ENCODE measurements around the gene DNAJC7. TPM values are rescaled to one million over a fixed set of nuclear protein-coding genes. Genes with fewer than 3 reads are reported as not detected.

The DNAJC7 gene
- total and polyA plus RNA-seq, 9 of the 15 experiments (the other 6 are each of a cell fraction or from before 2014, with no cell fraction given), result 85.8 to 262 (median 157) TPM

DNA sequence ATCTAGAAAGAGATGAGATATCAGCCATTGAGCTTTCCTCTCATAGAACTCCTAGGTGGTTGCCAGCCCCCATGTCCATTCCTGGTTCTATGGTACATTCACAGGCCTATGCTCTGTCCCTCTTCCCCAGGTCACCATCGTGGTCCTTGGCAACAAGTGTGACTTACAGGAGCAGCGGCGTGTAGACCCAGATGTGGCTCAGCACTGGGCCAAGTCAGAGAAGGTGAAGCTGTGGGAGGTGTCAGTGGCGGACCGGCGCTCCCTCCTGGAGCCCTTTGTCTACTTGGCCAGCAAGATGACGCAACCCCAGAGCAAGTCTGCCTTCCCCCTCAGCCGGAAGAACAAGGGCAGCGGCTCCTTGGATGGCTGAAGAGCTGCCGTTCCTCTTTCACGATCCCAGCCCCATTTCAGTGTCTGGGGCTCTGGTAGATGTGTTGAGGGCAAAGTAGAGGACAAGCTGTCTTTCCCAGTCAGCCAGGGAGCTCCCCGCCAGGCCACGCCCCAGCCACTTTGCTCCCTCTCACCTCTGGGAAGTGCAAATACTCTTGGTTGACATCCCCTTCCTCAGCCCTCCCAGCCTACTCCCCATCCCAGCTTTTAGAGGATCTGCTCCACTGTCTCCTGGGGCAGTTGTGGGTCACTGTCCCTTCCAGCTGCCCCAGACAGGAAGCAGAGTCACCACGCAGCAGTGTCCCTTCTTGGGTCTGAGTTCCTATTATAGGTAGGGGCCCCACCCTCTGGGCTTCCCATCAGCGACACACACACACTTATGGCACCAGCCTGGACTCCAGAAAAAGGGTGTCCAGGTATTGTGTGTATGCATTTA, 6.5 kb upstream of the DNAJC7 start (continued):
- TF ChIP-seq, protein P1, sequence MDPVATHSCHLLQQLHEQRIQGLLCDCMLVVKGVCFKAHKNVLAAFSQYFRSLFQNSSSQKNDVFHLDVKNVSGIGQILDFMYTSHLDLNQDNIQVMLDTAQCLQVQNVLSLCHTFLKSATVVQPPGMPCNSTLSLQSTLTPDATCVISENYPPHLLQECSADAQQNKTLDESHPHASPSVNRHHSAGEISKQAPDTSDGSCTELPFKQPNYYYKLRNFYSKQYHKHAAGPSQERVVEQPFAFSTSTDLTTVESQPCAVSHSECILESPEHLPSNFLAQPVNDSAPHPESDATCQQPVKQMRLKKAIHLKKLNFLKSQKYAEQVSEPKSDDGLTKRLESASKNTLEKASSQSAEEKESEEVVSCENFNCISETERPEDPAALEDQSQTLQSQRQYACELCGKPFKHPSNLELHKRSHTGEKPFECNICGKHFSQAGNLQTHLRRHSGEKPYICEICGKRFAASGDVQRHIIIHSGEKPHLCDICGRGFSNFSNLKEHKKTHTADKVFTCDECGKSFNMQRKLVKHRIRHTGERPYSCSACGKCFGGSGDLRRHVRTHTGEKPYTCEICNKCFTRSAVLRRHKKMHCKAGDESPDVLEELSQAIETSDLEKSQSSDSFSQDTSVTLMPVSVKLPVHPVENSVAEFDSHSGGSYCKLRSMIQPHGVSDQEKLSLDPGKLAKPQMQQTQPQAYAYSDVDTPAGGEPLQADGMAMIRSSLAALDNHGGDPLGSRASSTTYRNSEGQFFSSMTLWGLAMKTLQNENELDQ (CRISPR knock-in tag; IDR thresholded peaks at IDR 0.05; ENCODE audit: borderline replicate concordance), result no peak
- TF ChIP-seq ZSCAN32 (CRISPR knock-in tag; IDR thresholded peaks at IDR 0.05) (peak; percentile 93), TAL1 (IDR thresholded peaks at IDR 0.05) (no peak), ZNF57 (CRISPR knock-in tag; IDR thresholded peaks at IDR 0.05) (no peak), PYGO2 (tag; IDR thresholded peaks at IDR 0.05) (no peak), GABPA (tag; conservative IDR thresholded peaks at IDR 0.05; ENCODE audit: low read depth) (peak; percentile 77), LARP7 (IDR thresholded peaks at IDR 0.05) (no peak), ARHGAP35 (IDR thresholded peaks at IDR 0.05; ENCODE audit: partially characterized antibody) (no peak), ARNT (IDR thresholded peaks at IDR 0.05) (no peak), MEF2D (tag; conservative IDR thresholded peaks at IDR 0.05; ENCODE audit: low read depth) (0 out of 2 replicates have a peak, but pooled peaks have one; percentile 56), ZNF586 (CRISPR knock-in tag; conservative IDR thresholded peaks at IDR 0.05) (peak; percentile 76), TFAM (CRISPR knock-in tag; conservative IDR thresholded peaks at IDR 0.05) (no peak), FOS (IDR thresholded peaks at IDR 0.05; ENCODE audit: extremely low read depth, insufficient read length) (no peak), NR3C1 (CRISPR knock-in tag; IDR thresholded peaks at IDR 0.05) (no peak)
- TF ChIP-seq, protein P2, sequence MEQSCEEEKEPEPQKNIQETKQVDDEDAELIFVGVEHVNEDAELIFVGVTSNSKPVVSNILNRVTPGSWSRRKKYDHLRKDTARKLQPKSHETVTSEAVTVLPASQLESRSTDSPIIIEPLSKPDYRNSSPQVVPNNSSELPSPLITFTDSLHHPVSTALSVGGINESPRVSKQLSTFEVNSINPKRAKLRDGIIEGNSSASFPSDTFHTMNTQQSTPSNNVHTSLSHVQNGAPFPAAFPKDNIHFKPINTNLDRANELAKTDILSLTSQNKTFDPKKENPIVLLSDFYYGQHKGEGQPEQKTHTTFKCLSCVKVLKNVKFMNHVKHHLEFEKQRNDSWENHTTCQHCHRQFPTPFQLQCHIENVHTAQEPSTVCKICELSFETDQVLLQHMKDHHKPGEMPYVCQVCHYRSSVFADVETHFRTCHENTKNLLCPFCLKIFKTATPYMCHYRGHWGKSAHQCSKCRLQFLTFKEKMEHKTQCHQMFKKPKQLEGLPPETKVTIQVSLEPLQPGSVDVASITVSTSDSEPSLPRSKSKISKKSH (CRISPR knock-in tag; IDR thresholded peaks at IDR 0.05), result 0 out of 2 replicates have a peak, but pooled peaks have one; percentile 28
- TF ChIP-seq, protein P3, sequence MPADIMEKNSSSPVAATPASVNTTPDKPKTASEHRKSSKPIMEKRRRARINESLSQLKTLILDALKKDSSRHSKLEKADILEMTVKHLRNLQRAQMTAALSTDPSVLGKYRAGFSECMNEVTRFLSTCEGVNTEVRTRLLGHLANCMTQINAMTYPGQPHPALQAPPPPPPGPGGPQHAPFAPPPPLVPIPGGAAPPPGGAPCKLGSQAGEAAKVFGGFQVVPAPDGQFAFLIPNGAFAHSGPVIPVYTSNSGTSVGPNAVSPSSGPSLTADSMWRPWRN (IDR thresholded peaks at IDR 0.05; ENCODE audit: low read depth), result no peak
- TF ChIP-seq, protein P4, sequence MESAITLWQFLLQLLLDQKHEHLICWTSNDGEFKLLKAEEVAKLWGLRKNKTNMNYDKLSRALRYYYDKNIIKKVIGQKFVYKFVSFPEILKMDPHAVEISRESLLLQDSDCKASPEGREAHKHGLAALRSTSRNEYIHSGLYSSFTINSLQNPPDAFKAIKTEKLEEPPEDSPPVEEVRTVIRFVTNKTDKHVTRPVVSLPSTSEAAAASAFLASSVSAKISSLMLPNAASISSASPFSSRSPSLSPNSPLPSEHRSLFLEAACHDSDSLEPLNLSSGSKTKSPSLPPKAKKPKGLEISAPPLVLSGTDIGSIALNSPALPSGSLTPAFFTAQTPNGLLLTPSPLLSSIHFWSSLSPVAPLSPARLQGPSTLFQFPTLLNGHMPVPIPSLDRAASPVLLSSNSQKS (CRISPR knock-in tag; IDR thresholded peaks at IDR 0.05), result no peak
